Endothelial cell of umbilical vein (primary cell): ENCODE data around the gene PLCD3. TPM values are rescaled to one million over a fixed set of nuclear protein-coding genes. Genes with fewer than 3 reads are reported as not detected.

Source experiments
- BruUV-seq: library from RNA; stranded (reverse); fragments of 400-500 nt; replicated peaks from 2 replicates; lab custom pipeline; 2021; lab: Mats Ljungman, UMichigan
- CTCF ChIA-PET: fragments of 300-600, 350-600 bp; sonication (Branson Sonifier 250); formaldehyde crosslinking; loops from one replicate; lab custom pipeline; 2021; ENCODE audit warnings: antibody characterized with exemption, inconsistent platforms; lab: Charles Lee
- POLR2A ChIA-PET: fragments of 300-600, 350-600 bp; sonication (Branson Sonifier 250); formaldehyde crosslinking; loops from one replicate; lab custom pipeline; 2021; ENCODE audit warnings: antibody characterized with exemption, inconsistent platforms; lab: Charles Lee
- DNase-seq: peaks from one replicate; pipeline ENCODE4 v3.0.0-alpha.2; 2011; ENCODE audit warnings: low read depth, low spot score
- FAIRE-seq: peaks from 2 replicates; lab custom pipeline; 2011; peaks lifted over from hg19 to GRCh38; lab: Jason Lieb, UNC
- H2AFZ ChIP-seq: 2 replicates; pipeline ENCODE4 v1.6.0; 2012; ENCODE audit warnings: low read depth, low read length, control low read depth, inconsistent platforms
- H3K27ac ChIP-seq: 2 replicates; pipeline ENCODE4 v1.5.1; 2011; ENCODE audit warnings: low read depth, mild to moderate bottlenecking, control low read depth, low read length, moderate library complexity; ENCODE audit not compliant: insufficient read depth
- H3K27me3 ChIP-seq, 2 experiments: 2 replicates each; pipeline versions ENCODE4 v1.6.0 to v1.6.1; 2011; ENCODE audit warnings: low read length in 2 of 2, mixed read lengths in 1 of 2; ENCODE audit not compliant: control insufficient read depth in 2 of 2, insufficient read depth in 2 of 2
- H3K36me3 ChIP-seq, 2 experiments: 2 replicates in 1 of 2; 3 replicates in 1 of 2; pipeline ENCODE4 v1.5.1; 2011; ENCODE audit warnings: low read length in 2 of 2, mild to moderate bottlenecking in 1 of 2, moderate library complexity in 1 of 2; ENCODE audit not compliant: control insufficient read depth in 2 of 2, insufficient read depth in 2 of 2; ENCODE audit errors: extremely low read depth in 1 of 2
- H3K4me1 ChIP-seq: 3 replicates; pipeline ENCODE4 v1.5.1; 2011; ENCODE audit warnings: mild to moderate bottlenecking, low read length; ENCODE audit not compliant: control insufficient read depth, insufficient read depth; ENCODE audit errors: extremely low read depth
- H3K4me2 ChIP-seq: 2 replicates; pipeline ENCODE4 v1.6.1; 2011; ENCODE audit warnings: low read length, control low read depth, mixed read lengths; ENCODE audit not compliant: insufficient read depth
- H3K4me3 ChIP-seq, 3 experiments: fragments of 200-600 bp in 1 of 3; sonication (generic), shearing (Covaris generic) in 1 of 3; replicated peaks in 1 of 3; 2 replicates each; pipeline ENCODE4 v1.5.1; 2011 to 2016; ENCODE audit warnings: control low read depth in 3 of 3, low read length in 3 of 3, mild to moderate bottlenecking in 2 of 3, inconsistent platforms in 1 of 3, low read depth in 1 of 3, moderate library complexity in 1 of 3; ENCODE audit not compliant: insufficient read depth in 1 of 3
- H3K79me2 ChIP-seq: 2 replicates; pipeline ENCODE4 v1.6.0; 2012; ENCODE audit warnings: low read length, inconsistent platforms; ENCODE audit not compliant: control insufficient read depth, insufficient read depth
- H3K9ac ChIP-seq: replicated peaks from 2 replicates; pipeline ENCODE3; 2011; ENCODE audit warnings: low read length, control low read depth; ENCODE audit not compliant: insufficient read depth; ENCODE audit errors: extremely low read depth
- H3K9me1 ChIP-seq: replicated peaks from 3 replicates; pipeline ENCODE4 v1.6.0; 2011; ENCODE audit warnings: mild to moderate bottlenecking, low read length; ENCODE audit not compliant: control insufficient read depth, insufficient read depth; ENCODE audit errors: extremely low read depth
- H3K9me3 ChIP-seq: replicated peaks from 2 replicates; pipeline ENCODE4 v1.5.1; 2012; ENCODE audit warnings: low read length, inconsistent platforms; ENCODE audit not compliant: control insufficient read depth, insufficient read depth
- H4K20me1 ChIP-seq: replicated peaks from 2 replicates; pipeline ENCODE3; 2011; ENCODE audit warnings: mild to moderate bottlenecking, low read length; ENCODE audit not compliant: control insufficient read depth, insufficient read depth; ENCODE audit errors: extremely low read depth
- CTCF ChIP-seq, 2 donors: IDR thresholded peaks; 1 replicate in 1 of 2; 2 replicates in 1 of 2; pipeline ENCODE4 v1.5.1; 2011; ENCODE audit warnings: low read length in 2 of 2, mild to moderate bottlenecking in 2 of 2, moderate library complexity in 2 of 2, control low read depth in 1 of 2, inconsistent platforms in 1 of 2, low read depth in 1 of 2; ENCODE audit not compliant: insufficient read depth in 1 of 2; ENCODE audit errors: extremely low read depth in 1 of 2
- EZH2 ChIP-seq: IDR thresholded peaks from 2 replicates; pipeline ENCODE4 v1.6.1; 2012; ENCODE audit warnings: borderline replicate concordance, low read depth, mild to moderate bottlenecking, moderate library complexity, low read length, inconsistent platforms; ENCODE audit not compliant: severe bottlenecking
- FOS ChIP-seq: IDR thresholded peaks from 2 replicates; pipeline ENCODE4 v1.6.1; 2011; ENCODE audit warnings: mild to moderate bottlenecking, low read length, moderate library complexity, borderline replicate concordance; ENCODE audit not compliant: insufficient read depth
- MAX ChIP-seq: IDR thresholded peaks from 2 replicates; pipeline ENCODE4 v1.6.1; 2011; ENCODE audit not compliant: insufficient read depth, insufficient read length
- MYC ChIP-seq: IDR thresholded peaks from one replicate; pipeline ENCODE4 v1.6.1; 2011; ENCODE audit warnings: mild to moderate bottlenecking, low read depth, low read length
- POLR2A ChIP-seq: IDR thresholded peaks from 2 replicates; pipeline ENCODE4 v1.6.1; 2012; ENCODE audit warnings: low read depth, mild to moderate bottlenecking, control low read depth, low read length
- POLR2AphosphoS5 ChIP-seq: IDR thresholded peaks from 2 replicates; pipeline ENCODE4 v1.6.1; 2012; ENCODE audit warnings: low read depth, mild to moderate bottlenecking, control low read depth, low read length, moderate library complexity; ENCODE audit not compliant: insufficient read depth
- dilution Hi-C: fragments of 300-500 bp; cut with MboI; formaldehyde crosslinking; loops from one replicate; pipeline ENCODE4 v1.15.0; 2019; ENCODE audit warnings: low sequenced_read_pairs; ENCODE audit not compliant: extremely low pct_ligation_motif_present
- intact Hi-C: fragments of 100-400 bp; cut with micrococcal nuclease; formaldehyde crosslinking; loops from one replicate; pipeline ENCODE4 v1.10.0; 2022
- polyA plus RNA-seq, 4 experiments: library from polyadenylated mRNA; depleted of rRNA in 3 of 4; stranded (reverse) in 3 of 4; unstranded in 1 of 4; fragments of >200 nt; gene quantifications; 2 replicates each; pipeline versions ENCODE4 v1.2.1 to v1.2.3, GENCODE V29; 2011 to 2012; ENCODE audit warnings: missing spikeins in 1 of 4
- total RNA-seq: library from RNA; stranded (reverse); gene quantifications from 2 replicates; pipeline ENCODE4 v1.2.3, GENCODE V29; 2021

PLCD3 gene
- total and polyA plus RNA-seq, 2 donors (not counting 3 experiments of a cell fraction or from before 2014, with no cell fraction given): 30.4 to 43.1 TPM

DNA sequence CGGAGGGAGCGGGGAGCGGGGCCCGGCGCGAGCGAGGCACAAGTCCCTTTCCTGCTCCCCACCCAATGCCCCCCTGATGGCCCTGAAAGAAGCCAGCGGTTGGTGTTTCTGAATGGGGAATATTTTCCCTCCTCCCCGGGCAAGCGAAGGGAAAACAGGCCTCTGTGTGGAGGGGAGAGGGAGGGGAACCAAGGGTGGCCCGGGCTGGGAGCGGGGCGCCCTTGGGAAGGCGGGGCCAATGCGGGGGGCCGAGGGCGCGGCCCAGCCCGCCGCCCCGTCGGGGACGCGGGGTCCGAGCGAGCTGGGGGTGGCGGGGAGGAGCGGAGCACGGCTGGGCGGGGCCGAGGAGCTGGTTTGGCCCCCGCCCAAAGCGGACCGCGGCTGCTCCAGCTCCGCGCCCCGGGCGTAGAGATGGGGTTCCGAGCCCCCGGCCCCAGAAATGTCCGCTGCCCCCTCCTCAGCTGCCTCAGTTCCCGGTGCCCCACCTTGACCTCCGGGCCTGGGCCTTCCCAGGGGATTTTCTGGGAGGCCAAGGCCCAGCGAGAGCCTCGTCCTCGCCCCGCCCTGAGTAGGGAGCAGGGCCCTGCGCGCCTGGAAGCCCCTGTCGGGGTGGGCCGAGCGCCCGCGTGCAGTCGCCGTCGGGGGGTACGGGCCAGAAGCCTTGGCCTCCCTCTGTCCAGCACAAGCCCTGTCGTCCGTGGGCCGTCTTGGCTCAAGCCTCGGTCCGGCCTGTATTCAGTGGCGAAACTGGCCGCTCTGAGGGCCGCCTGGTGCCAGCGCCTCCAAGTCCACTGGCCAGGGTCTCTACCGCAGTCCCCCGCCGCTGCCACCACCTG is 12.1 kb upstream of the PLCD3 start:
- DNase-seq (no peak), FAIRE-seq (no peak)
- Histone ChIP-seq H3K4me3 (peak overlapping the region in 1 of 3 experiments; percentile 23), H3K9me3 (no peaks in the 10 kb centered on the region), H3K9me1 (no peaks in the 10 kb centered on the region), H3K4me2 (no peak overlapping the region), H3K79me2 (peaks cover 8% of the 10 kb centered on the region), H4K20me1 (no peaks in the 10 kb centered on the region), H3K27ac (no peak overlapping the region), H3K36me3 (no peaks in the 10 kb centered on the region), H3K9ac (no peak overlapping the region), H3K27me3 (no peaks in the 10 kb centered on the region), H3K4me1 (peaks cover 10% of the 10 kb centered on the region), H2AFZ (peak overlapping the region; percentile 27)
- intact Hi-C loops (loop anchor here (10.0 kb wide), 1 partner anchor 230 kb away; no protein-coding TSS in a partner anchor), dilution Hi-C loops (no loop called here)
- no TSS peak for BruUV-seq
- POLR2A ChIA-PET: no interaction called here
- no peak for TF ChIP-seq MAX
- TF ChIP-seq CTCF (IDR thresholded peaks at IDR 0.05; ENCODE audit: extremely low read depth in 1 of 2, insufficient read depth in 1 of 2, low read depth in 1 of 2, low read length in 2 of 2): no peak
- no peak for TF ChIP-seq FOS
- TF ChIP-seq EZH2: no peak
- TF ChIP-seq MYC: no peak
- TF ChIP-seq POLR2AphosphoS5: peak; percentile 33
- TF ChIP-seq POLR2A: peak; percentile 42
- CTCF ChIA-PET: interaction anchor here (2.5 to 10.4 kb wide), 2 partner anchors 8 to 53 kb away, joined by 9 to 393 read pairs; partner anchors contain the start of gene ACBD4
